Heart right ventricle (tissue), 16 donors: ENCODE data around the gene TOR3A. TPM values are rescaled to one million over a fixed set of nuclear protein-coding genes. Genes with fewer than 3 reads are reported as not detected.
"Not testable (repeated sequence)": the region's sequence is repeated elsewhere in the genome, so short reads cannot be mapped to it uniquely, and the experiment has no call there.

Source experiments
- ATAC-seq, 8 donors: fragments of 200-7000 bp; cut with Tn5 transposase; one replicate each; pipeline ENCODE4 v1.9.1; 2020; ENCODE audit warnings: mild to moderate bottlenecking in 8 of 8, moderate library complexity in 8 of 8, moderate number of reproducible peaks in 1 of 8
- DNase-seq, 2 donors: peaks; one replicate each; pipeline ENCODE4 v3.0.0-alpha.2; 2020
- H3K27ac ChIP-seq, 10 donors: fragments of 200-600 bp; sonication (generic) in 2 of 10; one replicate each; pipeline versions ENCODE4 v1.5.0 to v1.8.0; 2020 to 2022; ENCODE audit warnings: mild to moderate bottlenecking in 3 of 10
- H3K27me3 ChIP-seq, 7 donors: fragments of 200-600 bp; one replicate each; pipeline ENCODE4 v1.8.0; 2021 to 2022; ENCODE audit warnings: mild to moderate bottlenecking in 2 of 7
- H3K36me3 ChIP-seq, 9 donors: fragments of 200-600 bp; sonication (generic) in 1 of 9; one replicate each; pipeline versions ENCODE4 v1.5.0 to v1.8.0; 2020 to 2022; ENCODE audit warnings: mild to moderate bottlenecking in 2 of 9
- H3K4me1 ChIP-seq, 9 donors: fragments of 200-600 bp; sonication (generic) in 1 of 9; one replicate each; pipeline versions ENCODE4 v1.5.0 to v1.8.0; 2020 to 2022; ENCODE audit warnings: mild to moderate bottlenecking in 4 of 9
- H3K4me3 ChIP-seq, 10 donors: fragments of 200-600 bp; sonication (generic) in 2 of 10; one replicate each; pipeline versions ENCODE4 v1.5.0 to v1.8.0; 2020 to 2022; ENCODE audit warnings: mild to moderate bottlenecking in 7 of 10, moderate library complexity in 2 of 10
- H3K9me3 ChIP-seq, 11 donors: fragments of 200-600 bp in 10 of 11; sonication (generic) in 2 of 11; one replicate each; pipeline versions ENCODE4 v1.5.0 to v1.8.0; 2013 to 2022; ENCODE audit warnings: mild to moderate bottlenecking in 2 of 11, control low read depth in 1 of 11, moderate library complexity in 1 of 11
- CTCF ChIP-seq, 9 donors: fragments of 200-600 bp; sonication (generic) in 2 of 9; IDR thresholded peaks; one replicate each; pipeline versions ENCODE4 v1.5.0 to v1.8.0; 2021 to 2022; ENCODE audit warnings: antibody characterized with exemption in 9 of 9, mild to moderate bottlenecking in 5 of 9, moderate library complexity in 1 of 9
- WGBS, 2 donors: extraction: QIAGEN DNeasy Blood & Tissue Kit; methylation state at CpG; one replicate each; pipeline ENCODE4 v1.1.7; 2013; ENCODE audit warnings: inconsistent platforms in 1 of 2; 5-methylcytosine and 5-hydroxymethylcytosine counted together
- intact Hi-C, 10 donors: fragments of 100-400 bp; cut with DNase I; formaldehyde crosslinking; loops; one replicate each; pipeline versions ENCODE4 v1.11.1 to v1.14.2; 2022
- polyA plus RNA-seq, 2 donors: library from polyadenylated mRNA; stranded (reverse); fragments of 200-250 nt; gene quantifications; one replicate each; pipeline ENCODE4 v1.2.3, GENCODE V29; 2013
- total RNA-seq, 10 donors: library from RNA; stranded (reverse); fragmentation: NEBNext Ultra II Directional in 3 of 10; extraction: Animal tissue kit (Norgen Biotek cat#: 25700) in 3 of 10; gene quantifications; one replicate each; pipeline versions ENCODE4 v1.2.1 to v1.2.4, GENCODE V29; 2021 to 2023
- donor health status: Arrhythmogenic right ventricular cardiomyopathy.
- donor health status: ischemic (EF 13 %, LVEDD 7.1; RV severe dilation, severe dysfunction).
- donor health status: healthy with polysubstance abuse.
- donor health status: DM: no; HTN: yes; CAD: no.
- donor health status: DM: no; HTN: no; CAD: no.
- donor health status: ischemic (EF 25% LVEDD 6.9; RV normal size, moderate dysfunction).
- donor health status: ischemic (EF 25% LVEDD 5.7; RV mildly dilated, moderate dysfunction).
- donor health status: healthy.
- donor health status: DM: yes; HTN: yes; CAD: no.
- donor health status: Ischemic cardiomyopathy.
- donor health status: ischemic (EF 35%, LVEDD 5.7; RV mildly dilated, moderate dysfunction).
- donor health status: nonischemic (EF 11% LVEDD 7.7; RV severe dilation, severe dysfunction).
- donor health status: DM: yes; HTN: yes; CAD: no.
- donor health status: PGD.
- donor health status: ischemic (EF 29% LVEDD 5.4; RV normal size, mild dysfunction).
- donor health status: nonischemic (EF 23%, LVEDD 6.1; RV moderate dilation, normal function).

Gene TOR3A
- total and polyA plus RNA-seq, 12 donors, result 5.9 to 18.0 (median 10.9) TPM

- 17 to 26% methylated on average over 1 of the region's 1 CpG for WGBS, 2 donors
- ATAC-seq, result no peak
- Histone ChIP-seq H3K27me3 (no peaks in the 10 kb centered on the region), H3K4me3 (no peak overlapping the region), H3K27ac (no peak overlapping the region), H3K36me3 (peaks cover 0 to 3% (median 0%) of the 10 kb centered on the region in 9 donors), H3K9me3 (no peaks in the 10 kb centered on the region), H3K4me1 (peaks cover 0 to 53% (median 34%) of the 10 kb centered on the region in 9 donors)
- no peak for TF ChIP-seq CTCF (IDR thresholded peaks at IDR 0.05)
- intact Hi-C loops, result no loop called here
- no peak for DNase-seq
These were observed 43.2 kb upstream of the TOR3A start for GRCh38 chr1:179038528-179039281.

- ATAC-seq, H3K27ac ChIP-seq, H3K9me3 ChIP-seq, DNase-seq, intact Hi-C loops, H3K4me3 ChIP-seq, H3K27me3 ChIP-seq: not testable (repeated sequence)
- 66 to 77% methylated on average over 6 of the region's 9 CpGs for WGBS, 2 donors
- Histone ChIP-seq H3K36me3 (peaks cover 0 to 12% (median 0%) of the 10 kb centered on the region in 9 donors), H3K4me1 (peaks cover 0 to 43% (median 24%) of the 10 kb centered on the region in 9 donors)
These were observed 42.2 kb upstream of the TOR3A start for GRCh38 chr1:179039502-179040174.

GRCh38 chr1:179040175-179040551 lies 41.7 kb upstream of the TOR3A start:
- intact Hi-C loops, ATAC-seq: not testable (repeated sequence)
- WGBS, 2 donors, result 85 to 94% methylated on average over 16 to 27 of the region's 27 CpGs

GRCh38 chr1:179042087-179042486 lies 39.8 kb upstream of the TOR3A start:
- Histone ChIP-seq H3K36me3 (peaks cover 0 to 19% (median 0%) of the 10 kb centered on the region in 9 donors), H3K27me3 (no peaks in the 10 kb centered on the region), H3K4me3 (no peak overlapping the region), H3K9me3 (no peaks in the 10 kb centered on the region), H3K27ac (no peak overlapping the region), H3K4me1 (peaks cover 0 to 23% (median 16%) of the 10 kb centered on the region in 9 donors)
- WGBS, 2 donors, result 96 to 98% methylated on average over 8 of the region's 8 CpGs
- ATAC-seq, result peak in 2 of 8 donors; percentile 25 to 50
- intact Hi-C loops, result no loop called here
- no peak for TF ChIP-seq CTCF (IDR thresholded peaks at IDR 0.05)
- no peak for DNase-seq

More at GRCh38 chr1:179040175-179040551, 41.7 kb upstream of the TOR3A start:
- not testable (repeated sequence) for H3K27me3 ChIP-seq, H3K27ac ChIP-seq, H3K9me3 ChIP-seq, H3K4me3 ChIP-seq, DNase-seq
- Histone ChIP-seq H3K36me3 (peaks cover 0 to 17% (median 0%) of the 10 kb centered on the region in 9 donors), H3K4me1 (peaks cover 0 to 38% (median 19%) of the 10 kb centered on the region in 9 donors)

- no peak overlapping the region for H3K4me3 ChIP-seq
- H3K27ac ChIP-seq, result no peak overlapping the region
- DNase-seq, result no peak
- WGBS, 2 donors, result 96 to 97% methylated on average over 5 of the region's 5 CpGs
- H3K36me3 ChIP-seq, result peaks cover 0 to 19% (median 0%) of the 10 kb centered on the region in 9 donors
- peak in 1 of 8 donors; percentile 44 for ATAC-seq
- intact Hi-C loops, result no loop called here
- no peak for TF ChIP-seq CTCF (IDR thresholded peaks at IDR 0.05)
- no peaks in the 10 kb centered on the region for H3K9me3 ChIP-seq
- H3K27me3 ChIP-seq, result no peaks in the 10 kb centered on the region
- H3K4me1 ChIP-seq, result peaks cover 0 to 27% (median 17%) of the 10 kb centered on the region in 9 donors
These were observed 39.2 kb upstream of the TOR3A start for GRCh38 chr1:179042700-179043099.
